SKM-1 (cell line): ENCODE measurements around the gene MAB21L2.

Source experiments
- DNase-seq: peaks from one replicate; lab custom pipeline; 2025; ENCODE audit not compliant: unreplicated experiment; lab: John Stamatoyannopoulos, UW

Gene MAB21L2

DNA sequence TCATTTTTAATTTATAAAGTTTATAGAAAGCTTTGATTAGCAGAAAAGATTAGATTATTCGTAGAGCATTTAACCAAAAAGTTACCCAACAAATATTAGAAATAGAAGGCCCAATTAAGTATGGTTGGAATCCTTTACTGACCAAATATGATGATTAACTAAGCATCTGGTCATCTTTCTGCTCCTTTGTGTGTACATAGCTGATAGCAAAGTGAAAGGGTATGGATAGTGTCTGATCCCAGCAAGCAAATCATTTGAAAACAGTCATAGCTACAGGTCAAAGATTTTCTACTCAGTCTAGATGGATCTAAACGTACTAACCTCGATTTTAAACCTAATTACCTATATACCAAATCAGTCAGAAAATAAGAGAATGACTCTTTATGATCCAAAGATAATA is 7.3 kb upstream of the MAB21L2 start:
- DNase-seq = no peak

DNA sequence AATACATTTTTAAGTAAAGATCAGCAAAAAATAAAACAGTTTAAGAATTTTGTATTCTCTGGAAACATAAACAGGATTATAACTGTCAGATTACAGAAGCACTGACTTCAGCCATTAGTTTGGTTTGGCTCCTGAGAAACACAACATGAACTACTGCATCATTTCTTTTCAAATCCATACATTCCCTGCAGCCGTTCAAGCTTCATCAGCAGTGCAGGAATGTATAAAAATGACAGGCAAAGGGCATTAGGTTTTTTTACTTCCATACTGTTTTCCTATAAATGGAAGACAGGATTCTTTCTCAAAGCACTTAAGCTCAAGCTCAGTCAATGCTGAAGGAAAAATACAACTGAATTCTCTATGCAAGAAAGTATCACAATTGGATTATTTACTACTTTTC is 4.2 kb upstream of the MAB21L2 start:
- DNase-seq = no peak

DNA sequence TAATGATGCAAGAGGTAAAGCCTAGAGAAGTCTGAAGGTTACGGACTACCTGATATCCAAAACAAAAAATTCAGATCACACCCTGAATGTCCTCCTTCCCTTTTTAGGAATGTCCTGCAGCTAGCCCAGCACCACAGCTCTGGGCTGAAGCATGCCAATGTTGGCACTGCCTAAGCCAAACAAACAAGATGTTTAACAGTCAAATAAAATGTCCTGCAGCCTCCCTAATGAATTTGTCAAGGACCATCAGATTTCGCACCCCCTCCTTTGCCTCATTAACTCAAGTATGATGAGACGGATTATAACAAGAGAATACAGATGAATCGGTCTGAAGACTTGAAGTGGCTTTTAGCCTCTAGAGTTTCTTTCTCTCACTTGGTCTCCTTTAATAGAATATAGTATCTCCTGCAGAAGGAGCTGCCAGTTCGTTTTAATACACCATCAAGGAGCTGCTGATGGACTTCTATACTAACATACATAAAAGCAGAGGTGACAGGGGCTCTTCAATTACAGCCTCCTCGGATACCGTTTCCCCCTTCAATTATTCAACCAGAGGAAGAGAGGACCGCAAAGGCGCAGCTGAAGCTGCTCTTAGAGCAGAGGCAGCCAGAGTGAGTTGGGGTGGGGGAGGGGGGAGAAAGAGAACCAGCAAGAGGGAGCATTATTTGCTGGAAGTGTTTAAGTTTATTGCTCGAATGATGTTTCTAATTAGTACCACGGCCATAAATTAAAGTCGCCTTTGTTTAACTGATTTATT is 3.0 kb upstream of the MAB21L2 start:
- DNase-seq = no peak

DNA sequence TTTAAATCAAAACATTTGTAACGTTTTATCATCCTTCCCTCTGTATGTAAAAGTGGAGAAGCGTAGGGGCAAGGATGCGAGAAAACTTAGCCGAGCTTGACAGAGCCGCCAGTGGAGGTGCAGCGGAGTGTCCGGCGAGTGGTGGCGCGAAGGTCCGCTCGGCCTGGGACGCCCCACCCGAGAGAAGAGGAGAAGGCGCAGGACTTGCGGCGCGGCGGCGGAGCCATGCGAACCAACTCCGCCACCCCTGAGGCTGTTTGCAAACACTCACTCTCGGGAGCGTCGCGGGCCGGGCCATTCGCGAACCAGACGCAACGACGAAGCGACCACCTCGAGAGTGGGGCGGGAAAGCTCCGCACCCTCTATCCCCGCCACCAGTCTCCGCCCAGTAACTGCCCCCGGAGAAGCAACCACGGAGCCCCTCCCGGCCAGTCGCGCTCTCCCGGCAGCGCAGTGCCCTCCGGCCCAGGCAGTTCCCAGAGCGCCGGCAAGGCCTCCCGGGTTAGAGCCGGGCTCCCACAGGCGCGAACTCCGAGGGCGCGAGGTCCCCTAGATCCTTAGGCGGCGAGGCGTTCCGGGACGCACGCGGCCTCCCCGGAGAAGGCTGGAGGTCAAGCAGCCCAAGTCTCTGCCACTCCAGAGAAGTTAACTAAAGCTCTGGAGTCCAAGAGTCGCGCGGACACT is 2.3 kb upstream of the MAB21L2 start:
- DNase-seq = no peak

DNA sequence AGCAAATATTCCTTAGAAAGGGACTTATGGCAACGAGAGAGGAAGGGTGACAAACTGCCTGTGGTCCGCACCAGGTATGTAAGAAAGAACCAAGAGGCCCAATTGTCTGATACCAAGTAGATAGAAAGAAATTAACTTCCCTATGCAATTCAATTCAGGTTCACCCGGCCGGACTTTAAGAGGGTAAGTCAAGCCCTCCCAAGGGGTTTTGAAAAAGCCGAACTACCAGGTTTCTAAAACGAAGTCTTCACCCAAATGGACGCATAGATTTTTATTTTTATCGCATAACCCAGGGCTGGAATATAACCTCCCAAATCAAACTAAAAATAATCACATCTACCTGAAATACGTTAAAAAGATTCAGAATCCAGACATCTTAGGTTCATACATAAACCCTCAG is 1.6 kb upstream of the MAB21L2 start:
- DNase-seq = no peak

DNA sequence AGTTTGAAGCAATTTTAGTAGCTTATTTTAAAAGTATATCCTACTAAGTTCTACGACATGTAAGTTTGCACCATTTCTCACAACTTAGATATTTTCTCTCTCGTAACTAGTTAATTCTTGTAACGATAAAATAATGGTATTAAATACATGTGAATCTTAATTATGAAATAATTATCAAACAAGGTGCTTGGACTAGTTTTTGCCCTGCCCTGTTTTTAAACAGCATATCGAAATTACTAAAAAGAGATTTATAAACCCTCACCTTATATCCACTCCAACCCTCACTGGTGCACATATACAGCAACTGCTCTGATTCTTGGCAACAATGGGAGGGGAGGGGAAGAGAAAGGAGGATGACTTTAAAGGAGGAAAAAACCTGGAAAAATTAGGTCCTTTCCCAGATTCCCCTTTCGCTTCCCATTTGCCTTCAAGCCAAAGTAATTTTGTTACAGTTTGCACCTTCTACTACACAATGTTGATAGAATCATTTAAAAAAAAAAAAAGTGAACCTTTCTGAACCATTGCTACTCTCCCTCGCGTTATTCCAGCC is 820 bp upstream of the MAB21L2 start:
- DNase-seq = no peak

DNA sequence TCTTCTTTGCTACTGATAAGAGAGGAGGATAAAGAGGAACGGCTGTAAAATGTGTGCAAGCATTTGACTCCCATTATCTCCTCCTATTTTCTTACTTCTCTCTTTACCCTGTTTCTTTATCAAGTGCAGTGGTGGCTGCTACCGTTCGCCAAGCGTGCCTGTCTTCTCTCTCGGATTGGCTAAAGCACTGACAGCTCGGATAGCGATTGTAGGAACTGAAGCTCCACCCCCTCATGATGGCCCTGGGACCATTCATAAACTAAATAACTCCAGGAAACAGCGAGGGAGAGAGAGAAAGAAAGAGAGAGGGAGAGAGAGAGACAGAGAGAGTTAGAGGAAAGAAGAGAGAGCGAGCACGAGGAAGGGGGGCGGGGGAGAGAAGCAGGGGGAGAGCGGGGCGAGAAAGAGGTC is 305 bp upstream of the MAB21L2 start:
- DNase-seq = no peak

DNA sequence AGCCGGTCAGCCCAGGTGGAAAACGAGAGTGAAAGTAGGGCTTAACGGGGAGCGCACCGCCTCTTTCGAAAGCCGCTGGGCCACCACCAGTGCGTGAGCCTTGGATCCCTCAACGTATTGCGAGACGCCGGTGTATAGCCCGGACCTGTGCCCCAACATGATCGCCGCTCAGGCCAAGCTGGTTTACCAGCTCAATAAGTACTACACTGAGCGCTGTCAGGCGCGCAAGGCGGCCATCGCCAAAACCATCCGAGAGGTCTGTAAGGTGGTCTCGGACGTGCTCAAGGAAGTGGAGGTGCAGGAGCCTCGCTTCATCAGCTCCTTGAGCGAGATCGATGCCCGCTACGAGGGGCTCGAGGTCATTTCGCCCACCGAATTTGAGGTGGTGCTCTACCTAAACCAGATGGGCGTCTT is 929 bp downstream of the MAB21L2 start:
- DNase-seq = no peak

DNA sequence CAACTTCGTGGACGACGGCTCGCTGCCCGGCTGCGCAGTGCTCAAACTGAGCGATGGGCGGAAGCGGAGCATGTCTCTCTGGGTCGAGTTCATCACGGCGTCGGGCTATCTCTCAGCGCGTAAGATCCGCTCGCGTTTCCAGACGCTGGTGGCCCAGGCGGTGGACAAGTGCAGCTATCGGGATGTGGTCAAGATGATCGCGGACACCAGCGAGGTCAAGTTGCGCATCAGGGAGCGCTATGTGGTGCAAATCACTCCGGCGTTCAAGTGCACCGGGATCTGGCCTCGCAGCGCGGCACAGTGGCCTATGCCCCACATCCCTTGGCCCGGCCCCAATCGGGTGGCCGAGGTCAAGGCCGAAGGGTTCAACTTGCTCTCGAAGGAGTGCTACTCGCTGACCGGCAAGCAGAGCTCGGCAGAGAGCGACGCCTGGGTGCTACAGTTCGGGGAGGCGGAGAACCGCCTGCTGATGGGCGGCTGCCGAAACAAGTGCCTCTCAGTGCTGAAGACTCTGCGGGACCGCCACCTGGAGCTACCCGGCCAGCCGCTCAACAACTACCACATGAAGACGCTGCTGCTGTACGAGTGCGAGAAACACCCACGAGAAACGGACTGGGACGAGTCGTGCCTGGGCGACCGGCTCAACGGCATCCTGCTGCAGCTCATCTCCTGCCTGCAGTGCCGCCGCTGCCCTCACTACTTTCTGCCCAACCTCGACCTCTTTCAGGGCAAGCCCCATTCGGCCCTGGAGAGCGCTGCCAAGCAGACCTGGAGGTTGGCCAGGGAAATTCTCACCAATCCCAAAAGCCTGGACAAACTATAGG is 1.5 kb downstream of the MAB21L2 start:
- DNase-seq = no peak

DNA sequence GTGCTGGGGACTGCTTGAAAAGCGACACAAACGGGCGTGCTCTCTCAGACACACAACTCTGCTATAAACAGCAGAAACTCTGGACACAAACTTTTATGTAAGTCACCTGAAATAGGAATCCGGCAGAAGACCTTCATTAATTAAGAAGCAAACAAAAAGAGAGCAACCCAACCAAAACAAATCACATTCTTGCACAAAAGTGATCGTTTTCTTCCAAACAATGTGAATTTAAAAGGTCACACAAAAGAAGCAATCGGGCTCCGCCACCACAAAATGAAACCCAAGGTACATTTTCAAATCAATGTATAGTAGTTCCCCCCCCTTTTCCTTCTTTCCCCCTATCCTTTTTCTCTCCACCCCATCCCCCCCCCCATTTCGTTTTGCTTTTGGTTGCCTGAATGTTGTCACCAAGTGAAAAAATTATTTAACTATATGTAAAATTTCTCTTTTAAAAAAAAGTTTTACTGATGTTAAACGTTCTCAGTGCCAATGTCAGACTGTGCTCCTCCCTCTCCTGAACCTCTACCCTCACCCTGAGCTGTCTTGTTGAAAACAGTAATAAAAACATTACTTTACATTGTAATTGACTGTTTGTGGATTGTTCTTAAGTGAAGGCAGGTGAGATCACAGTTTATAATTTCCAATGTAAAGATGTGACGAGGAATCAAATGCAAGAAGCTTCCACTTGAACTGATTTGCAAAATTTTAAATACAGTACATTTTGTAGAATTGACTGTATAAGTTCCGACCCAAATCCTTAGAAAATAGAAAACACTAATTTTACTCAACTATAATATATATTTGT is 2.4 kb downstream of the MAB21L2 start:
- no peak for DNase-seq

DNA sequence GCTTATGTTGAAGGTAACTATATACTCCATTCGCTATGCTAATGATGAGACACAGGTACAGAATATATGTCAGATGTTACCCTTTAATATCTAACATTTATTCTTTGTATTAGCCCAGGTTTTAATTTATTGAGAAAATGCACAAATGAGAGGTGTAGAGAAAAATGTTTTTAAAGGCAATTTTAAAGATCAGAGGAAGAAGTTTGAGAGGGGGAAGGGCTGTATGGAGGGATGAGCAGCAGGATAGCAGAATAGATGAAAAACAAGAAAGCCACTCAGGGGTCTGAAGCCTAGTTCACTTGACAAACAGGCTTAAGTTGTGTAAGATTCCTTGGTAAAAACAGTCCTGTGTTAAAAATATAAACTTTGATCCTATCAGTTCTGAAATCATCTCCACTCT is 3.7 kb downstream of the MAB21L2 start:
- no peak for DNase-seq

DNA sequence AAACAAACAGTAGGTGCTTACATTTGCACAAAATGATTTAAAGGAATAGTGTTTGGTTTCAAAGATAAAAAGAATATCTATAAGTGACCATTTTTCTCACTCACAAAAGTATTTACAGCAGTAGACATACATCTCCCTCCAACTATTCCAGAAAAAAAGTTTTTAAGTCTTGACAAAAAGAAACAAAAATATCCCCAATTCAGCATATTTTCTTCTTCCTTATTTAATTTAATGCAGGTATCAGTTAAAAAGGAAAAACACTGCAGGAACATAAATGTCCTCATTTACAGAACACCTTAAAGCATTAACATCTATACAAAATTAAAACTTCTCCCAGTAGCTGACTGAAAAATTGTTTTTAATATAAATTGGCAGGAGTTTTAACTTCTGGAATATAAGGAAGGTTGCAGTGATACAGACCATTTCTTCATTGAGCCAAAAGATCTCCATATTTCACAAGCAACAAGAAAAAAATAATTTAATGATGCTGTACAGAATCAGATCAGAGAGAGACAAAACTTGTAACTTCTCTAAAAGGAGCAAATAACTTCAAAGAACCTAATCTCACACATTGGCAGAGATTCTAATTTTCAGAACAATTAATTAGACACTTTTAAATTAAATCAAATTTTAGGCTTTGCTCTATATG is 4.3 kb downstream of the MAB21L2 start:
- no peak for DNase-seq

DNA sequence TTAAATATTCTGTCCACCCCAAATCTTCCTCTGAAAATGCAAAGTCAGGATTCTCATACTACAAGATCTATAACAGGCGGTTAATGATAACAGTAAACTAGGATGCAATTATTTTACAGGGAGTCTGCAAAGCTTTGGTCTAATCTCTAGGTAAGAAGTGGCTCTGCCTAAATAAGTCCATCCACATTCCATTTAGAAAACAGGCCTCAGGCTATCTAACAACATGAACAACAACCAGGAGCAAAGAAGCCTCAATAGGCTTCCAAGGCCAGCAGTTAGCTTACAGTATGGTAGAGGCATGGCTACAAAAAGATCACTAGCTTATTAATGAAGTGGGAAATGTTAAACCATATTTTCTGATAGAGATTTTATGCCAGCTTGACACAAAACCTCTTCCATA is 6.4 kb downstream of the MAB21L2 start:
- DNase-seq = no peak

DNA sequence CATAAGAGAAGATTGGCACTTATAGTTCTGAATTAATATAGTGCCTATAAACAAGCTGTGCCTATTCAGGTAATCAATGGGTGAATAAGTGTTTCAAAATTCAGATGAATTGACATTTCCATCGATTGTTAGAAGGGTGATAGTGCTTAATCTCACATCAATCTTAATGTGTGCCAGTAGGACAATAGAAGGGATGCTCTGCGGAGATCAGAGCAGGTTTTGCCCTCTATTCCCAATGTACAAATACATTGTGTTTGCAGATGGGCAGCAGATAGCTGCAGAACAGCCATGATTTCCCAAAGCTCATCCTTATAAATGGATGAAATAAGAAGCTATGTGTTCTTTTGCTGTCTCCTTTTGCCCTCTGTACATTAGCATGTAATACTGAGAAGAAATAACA is 7.2 kb downstream of the MAB21L2 start:
- DNase-seq = no peak

DNA sequence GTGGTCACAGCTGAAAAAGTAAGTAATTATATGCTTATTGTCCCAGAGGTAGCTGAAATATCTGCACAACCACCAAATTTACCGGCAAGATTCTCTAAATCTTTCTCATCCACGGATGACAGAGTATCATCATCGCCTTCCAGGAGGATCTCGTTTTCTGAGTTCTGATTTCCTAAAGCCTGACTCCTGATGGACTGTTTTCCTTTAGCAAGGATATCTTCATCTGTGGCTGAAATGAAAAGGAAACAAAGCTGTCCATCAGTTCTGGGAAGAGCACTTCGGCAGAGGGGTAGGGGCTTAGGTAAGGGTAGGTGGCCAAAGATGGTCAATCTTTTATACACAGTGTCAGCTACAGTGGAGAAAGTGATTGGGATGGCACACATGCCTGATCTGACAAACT is 8.7 kb downstream of the MAB21L2 start:
- no peak for DNase-seq

DNA sequence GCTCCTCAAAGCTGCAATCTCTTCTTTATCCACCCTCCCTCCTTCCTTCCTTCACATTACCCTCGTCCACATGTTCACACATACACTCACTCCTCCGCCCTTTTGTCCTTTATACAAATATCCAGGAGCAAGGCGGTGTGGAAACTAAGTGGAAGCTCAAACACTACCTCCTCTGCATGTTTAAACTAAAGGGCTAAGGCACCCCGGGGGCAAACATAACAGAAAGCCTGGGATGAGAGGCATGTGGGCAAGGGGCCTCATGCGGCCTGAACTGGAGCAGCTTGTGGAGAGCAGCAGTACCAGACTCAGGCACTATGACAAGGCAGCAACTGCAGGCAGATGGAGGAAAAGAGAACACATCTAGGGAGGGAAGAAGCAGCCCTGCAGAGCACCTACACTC is 9.5 kb downstream of the MAB21L2 start:
- DNase-seq = no peak

DNA sequence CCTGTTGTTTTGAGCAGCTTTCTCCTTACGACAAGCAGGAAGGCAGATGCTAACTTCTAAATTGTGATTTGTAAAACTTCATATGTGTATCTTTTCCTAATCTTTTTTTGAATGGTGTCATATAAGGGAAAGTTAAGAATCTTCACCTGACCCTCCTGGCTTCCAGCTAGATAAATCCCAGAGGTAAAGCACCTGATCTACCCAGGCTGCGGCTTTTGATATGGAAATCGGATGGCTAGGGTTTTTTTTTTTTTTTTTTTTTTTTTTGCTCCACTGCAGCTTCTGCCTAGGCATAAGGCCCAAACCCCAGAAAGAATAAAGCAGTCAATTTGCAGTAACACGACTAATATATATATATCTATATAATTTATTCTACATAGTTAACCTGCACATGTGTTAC is 10.0 kb downstream of the MAB21L2 start:
- DNase-seq = no peak

DNA sequence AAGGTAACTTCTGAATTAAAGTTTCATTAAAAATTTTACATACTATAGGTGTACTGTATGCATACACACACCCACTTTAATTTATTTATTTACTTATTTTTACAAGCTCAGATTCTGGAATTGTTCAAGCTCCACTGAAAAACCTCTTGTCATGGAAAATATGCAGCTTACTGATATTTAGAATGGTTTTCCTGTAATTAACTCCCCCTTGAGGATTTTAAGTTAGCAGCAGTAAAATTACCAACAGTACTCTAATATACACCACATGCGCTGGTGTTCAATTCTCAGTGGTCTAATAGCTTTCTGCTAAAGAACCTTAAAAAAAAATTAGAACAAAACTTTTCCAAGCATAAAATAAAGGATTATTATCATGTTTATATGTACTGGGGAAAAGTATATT is 12.0 kb downstream of the MAB21L2 start:
- no peak for DNase-seq

DNA sequence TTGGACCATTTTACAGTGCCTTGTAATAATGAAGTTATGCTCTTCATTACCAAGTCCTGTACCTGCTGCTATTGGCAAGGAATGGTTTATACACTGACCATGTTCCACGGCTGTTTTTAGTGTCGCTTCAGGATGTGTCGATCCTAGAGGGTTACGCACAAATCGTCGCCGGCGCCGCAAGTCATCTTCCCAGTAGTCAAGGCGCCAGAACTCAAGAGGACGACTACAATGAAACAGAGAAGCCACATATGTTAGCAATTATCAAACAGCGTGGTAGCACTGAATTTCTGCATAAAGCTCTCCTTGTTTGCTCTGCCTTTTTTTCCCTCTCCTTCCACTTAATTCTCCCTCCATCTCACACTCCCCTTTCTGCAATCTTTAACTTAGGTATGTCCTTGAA is 17.0 kb downstream of the MAB21L2 start:
- DNase-seq = no peak

DNA sequence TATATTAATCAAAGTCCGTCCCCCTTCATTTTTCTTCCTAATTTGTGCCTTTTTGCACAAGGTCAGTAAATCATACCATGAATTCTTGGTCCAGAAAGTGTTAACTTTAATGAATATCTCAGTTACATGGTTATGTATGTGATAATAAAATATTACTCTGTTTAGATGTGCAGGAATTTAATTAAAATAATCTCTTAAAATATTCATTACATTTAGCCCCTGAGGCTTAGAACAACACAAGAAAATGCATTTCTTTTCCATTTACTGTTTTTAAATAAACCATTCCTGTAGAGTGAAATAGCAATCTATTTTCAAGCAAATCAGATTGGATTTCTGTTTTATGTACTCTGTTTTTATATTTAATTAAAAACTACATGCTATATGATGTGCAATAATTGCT is 17.6 kb downstream of the MAB21L2 start:
- DNase-seq = no peak
